Measurements from ENCODE around the gene CDC20.

DNA sequence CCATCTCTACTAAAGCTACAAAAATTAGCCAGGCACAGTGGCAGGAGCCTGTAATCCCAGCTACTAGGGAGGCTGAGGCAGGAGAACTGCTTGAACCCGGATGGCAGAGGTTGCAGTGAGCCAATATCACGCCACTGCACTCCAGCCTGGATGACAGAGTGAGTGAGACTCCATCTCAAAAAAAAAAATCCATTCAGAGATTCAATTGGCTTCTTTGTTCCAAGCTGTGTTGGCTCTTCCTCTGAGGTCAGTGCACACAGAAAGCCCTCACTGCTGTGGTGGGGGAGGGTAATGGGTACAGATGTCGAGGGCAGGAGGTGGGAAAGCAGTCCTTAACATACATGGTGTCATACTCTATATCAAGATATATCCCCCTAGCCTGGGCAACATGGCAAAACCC, 43.3 kb upstream of the CDC20 start:
- TF ChIP-seq, protein P1, sequence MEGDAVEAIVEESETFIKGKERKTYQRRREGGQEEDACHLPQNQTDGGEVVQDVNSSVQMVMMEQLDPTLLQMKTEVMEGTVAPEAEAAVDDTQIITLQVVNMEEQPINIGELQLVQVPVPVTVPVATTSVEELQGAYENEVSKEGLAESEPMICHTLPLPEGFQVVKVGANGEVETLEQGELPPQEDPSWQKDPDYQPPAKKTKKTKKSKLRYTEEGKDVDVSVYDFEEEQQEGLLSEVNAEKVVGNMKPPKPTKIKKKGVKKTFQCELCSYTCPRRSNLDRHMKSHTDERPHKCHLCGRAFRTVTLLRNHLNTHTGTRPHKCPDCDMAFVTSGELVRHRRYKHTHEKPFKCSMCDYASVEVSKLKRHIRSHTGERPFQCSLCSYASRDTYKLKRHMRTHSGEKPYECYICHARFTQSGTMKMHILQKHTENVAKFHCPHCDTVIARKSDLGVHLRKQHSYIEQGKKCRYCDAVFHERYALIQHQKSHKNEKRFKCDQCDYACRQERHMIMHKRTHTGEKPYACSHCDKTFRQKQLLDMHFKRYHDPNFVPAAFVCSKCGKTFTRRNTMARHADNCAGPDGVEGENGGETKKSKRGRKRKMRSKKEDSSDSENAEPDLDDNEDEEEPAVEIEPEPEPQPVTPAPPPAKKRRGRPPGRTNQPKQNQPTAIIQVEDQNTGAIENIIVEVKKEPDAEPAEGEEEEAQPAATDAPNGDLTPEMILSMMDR (conservative IDR thresholded peaks at IDR 0.05; ENCODE audit: low read depth in 2 of 2): no peak
- TF ChIP-seq, protein P2, sequence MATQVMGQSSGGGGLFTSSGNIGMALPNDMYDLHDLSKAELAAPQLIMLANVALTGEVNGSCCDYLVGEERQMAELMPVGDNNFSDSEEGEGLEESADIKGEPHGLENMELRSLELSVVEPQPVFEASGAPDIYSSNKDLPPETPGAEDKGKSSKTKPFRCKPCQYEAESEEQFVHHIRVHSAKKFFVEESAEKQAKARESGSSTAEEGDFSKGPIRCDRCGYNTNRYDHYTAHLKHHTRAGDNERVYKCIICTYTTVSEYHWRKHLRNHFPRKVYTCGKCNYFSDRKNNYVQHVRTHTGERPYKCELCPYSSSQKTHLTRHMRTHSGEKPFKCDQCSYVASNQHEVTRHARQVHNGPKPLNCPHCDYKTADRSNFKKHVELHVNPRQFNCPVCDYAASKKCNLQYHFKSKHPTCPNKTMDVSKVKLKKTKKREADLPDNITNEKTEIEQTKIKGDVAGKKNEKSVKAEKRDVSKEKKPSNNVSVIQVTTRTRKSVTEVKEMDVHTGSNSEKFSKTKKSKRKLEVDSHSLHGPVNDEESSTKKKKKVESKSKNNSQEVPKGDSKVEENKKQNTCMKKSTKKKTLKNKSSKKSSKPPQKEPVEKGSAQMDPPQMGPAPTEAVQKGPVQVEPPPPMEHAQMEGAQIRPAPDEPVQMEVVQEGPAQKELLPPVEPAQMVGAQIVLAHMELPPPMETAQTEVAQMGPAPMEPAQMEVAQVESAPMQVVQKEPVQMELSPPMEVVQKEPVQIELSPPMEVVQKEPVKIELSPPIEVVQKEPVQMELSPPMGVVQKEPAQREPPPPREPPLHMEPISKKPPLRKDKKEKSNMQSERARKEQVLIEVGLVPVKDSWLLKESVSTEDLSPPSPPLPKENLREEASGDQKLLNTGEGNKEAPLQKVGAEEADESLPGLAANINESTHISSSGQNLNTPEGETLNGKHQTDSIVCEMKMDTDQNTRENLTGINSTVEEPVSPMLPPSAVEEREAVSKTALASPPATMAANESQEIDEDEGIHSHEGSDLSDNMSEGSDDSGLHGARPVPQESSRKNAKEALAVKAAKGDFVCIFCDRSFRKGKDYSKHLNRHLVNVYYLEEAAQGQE (IDR thresholded peaks at IDR 0.05; ENCODE audit: unreplicated experiment): no peak
- no peak for TF ChIP-seq EZH2 (IDR thresholded peaks at IDR 0.05; ENCODE audit: low read depth, unreplicated experiment)
- TF ChIP-seq, protein P3, sequence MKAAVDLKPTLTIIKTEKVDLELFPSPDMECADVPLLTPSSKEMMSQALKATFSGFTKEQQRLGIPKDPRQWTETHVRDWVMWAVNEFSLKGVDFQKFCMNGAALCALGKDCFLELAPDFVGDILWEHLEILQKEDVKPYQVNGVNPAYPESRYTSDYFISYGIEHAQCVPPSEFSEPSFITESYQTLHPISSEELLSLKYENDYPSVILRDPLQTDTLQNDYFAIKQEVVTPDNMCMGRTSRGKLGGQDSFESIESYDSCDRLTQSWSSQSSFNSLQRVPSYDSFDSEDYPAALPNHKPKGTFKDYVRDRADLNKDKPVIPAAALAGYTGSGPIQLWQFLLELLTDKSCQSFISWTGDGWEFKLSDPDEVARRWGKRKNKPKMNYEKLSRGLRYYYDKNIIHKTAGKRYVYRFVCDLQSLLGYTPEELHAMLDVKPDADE (IDR thresholded peaks at IDR 0.05): no peak

Data from GM23338 (cell line).